Astrocyte (in vitro differentiated cells and primary cell): ENCODE results near the gene TAF4.

Source experiments
- CTCF ChIP-seq: IDR thresholded peaks from 2 replicates; pipeline ENCODE4 v1.5.1; 2011; ENCODE audit warnings: low read depth, mild to moderate bottlenecking, inconsistent platforms, low read length, moderate library complexity; ENCODE audit not compliant: insufficient read depth
- EZH2 ChIP-seq: IDR thresholded peaks from 2 replicates; pipeline ENCODE4 v1.6.1; 2012; ENCODE audit warnings: mild to moderate bottlenecking, low read length, inconsistent platforms; ENCODE audit not compliant: insufficient read depth

- TF ChIP-seq CTCF (no peak), EZH2 (no peak)
Measured at GRCh38 chr20:62055106-62055861, 10.4 kb downstream of the TAF4 start.
